Muscle layer of duodenum (tissue), 2 donors: ENCODE results near the gene CA6.
"Not testable (repeated sequence)": the region's sequence is repeated elsewhere in the genome, so short reads cannot be mapped to it uniquely, and the experiment has no call there.

Experiments used
- H3K27ac ChIP-seq: one replicate; pipeline ENCODE4 v1.7.0; 2013; ENCODE audit warnings: mild to moderate bottlenecking, low read length
- H3K27me3 ChIP-seq: one replicate; pipeline ENCODE4 v1.7.0; 2013; ENCODE audit warnings: low read depth, mild to moderate bottlenecking, control low read depth, low read length
- H3K36me3 ChIP-seq, 2 donors: one replicate each; pipeline ENCODE4 v1.7.0; 2013; ENCODE audit warnings: low read length in 2 of 2, control low read depth in 1 of 2, mild to moderate bottlenecking in 1 of 2; ENCODE audit not compliant: insufficient read depth in 2 of 2, control insufficient read depth in 1 of 2
- H3K4me1 ChIP-seq, 2 donors: one replicate each; pipeline ENCODE4 v1.7.0; 2013; ENCODE audit warnings: low read length in 2 of 2, mild to moderate bottlenecking in 2 of 2, control low read depth in 1 of 2, moderate library complexity in 1 of 2; ENCODE audit not compliant: insufficient read depth in 2 of 2, control insufficient read depth in 1 of 2
- H3K4me3 ChIP-seq, 2 donors: one replicate each; pipeline ENCODE4 v1.7.0; 2013; ENCODE audit warnings: low read length in 2 of 2, low read depth in 1 of 2, mild to moderate bottlenecking in 1 of 2
- H3K9me3 ChIP-seq, 2 donors: one replicate each; pipeline ENCODE4 v1.7.0; 2013; ENCODE audit warnings: low read length in 2 of 2, control low read depth in 1 of 2, mild to moderate bottlenecking in 1 of 2; ENCODE audit not compliant: control insufficient read depth in 1 of 2
- donor health status: healthy.

CA6 gene

GRCh38 chr1:8955406-8955805 is 9.7 kb downstream of the CA6 start:
- no peaks in the 10 kb centered on the region for H3K4me1 ChIP-seq
- H3K27ac ChIP-seq = no peak overlapping the region
- H3K4me3 ChIP-seq = no peak overlapping the region
- no peaks in the 10 kb centered on the region for H3K27me3 ChIP-seq
- H3K9me3 ChIP-seq = peaks cover 0 to 2% of the 10 kb centered on the region in 2 donors
- H3K36me3 ChIP-seq = no peaks in the 10 kb centered on the region

- Histone ChIP-seq H3K36me3 (no peaks in the 10 kb centered on the region), H3K9me3 (peaks cover 0 to 2% of the 10 kb centered on the region in 2 donors), H3K27me3 (no peaks in the 10 kb centered on the region), H3K4me3 (no peak overlapping the region), H3K27ac (no peak overlapping the region), H3K4me1 (no peaks in the 10 kb centered on the region)
Measured at GRCh38 chr1:8956461-8957349, 11.0 kb downstream of the CA6 start.

GRCh38 chr1:8962812-8963530 is 17.3 kb downstream of the CA6 start:
- no peak overlapping the region for H3K4me3 ChIP-seq
- peaks cover 0 to 2% of the 10 kb centered on the region in 2 donors for H3K9me3 ChIP-seq
- no peaks in the 10 kb centered on the region for H3K4me1 ChIP-seq
- no peaks in the 10 kb centered on the region for H3K27me3 ChIP-seq
- no peak overlapping the region for H3K27ac ChIP-seq
- H3K36me3 ChIP-seq = no peaks in the 10 kb centered on the region

GRCh38 chr1:8963963-8964362 is 18.3 kb downstream of the CA6 start:
- H3K4me1 ChIP-seq = no peaks in the 10 kb centered on the region
- H3K36me3 ChIP-seq = no peaks in the 10 kb centered on the region
- peaks cover 0 to 2% of the 10 kb centered on the region in 2 donors for H3K9me3 ChIP-seq
- H3K4me3 ChIP-seq = no peak overlapping the region
- no peak overlapping the region for H3K27ac ChIP-seq
- no peaks in the 10 kb centered on the region for H3K27me3 ChIP-seq

- Histone ChIP-seq H3K4me3 (no peak overlapping the region), H3K9me3 (peaks cover 0 to 1% of the 10 kb centered on the region in 2 donors), H3K36me3 (no peaks in the 10 kb centered on the region), H3K27me3 (no peaks in the 10 kb centered on the region), H3K27ac (no peak overlapping the region), H3K4me1 (no peaks in the 10 kb centered on the region)
Measured at GRCh38 chr1:8965121-8965820, 19.6 kb downstream of the CA6 start.

- Histone ChIP-seq H3K27me3 (no peaks in the 10 kb centered on the region), H3K36me3 (no peaks in the 10 kb centered on the region), H3K4me3 (no peak overlapping the region), H3K27ac (no peak overlapping the region), H3K9me3 (no peaks in the 10 kb centered on the region), H3K4me1 (no peaks in the 10 kb centered on the region)
Measured at GRCh38 chr1:8966606-8967005, 20.9 kb downstream of the CA6 start.

GRCh38 chr1:8968902-8969301 is 23.2 kb downstream of the CA6 start:
- H3K9me3 ChIP-seq, H3K4me3 ChIP-seq, H3K27me3 ChIP-seq, H3K27ac ChIP-seq, H3K36me3 ChIP-seq, H3K4me1 ChIP-seq: not testable (repeated sequence)

- H3K9me3 ChIP-seq = no peaks in the 10 kb centered on the region
- no peaks in the 10 kb centered on the region for H3K27me3 ChIP-seq
- H3K27ac ChIP-seq = no peak overlapping the region
- H3K4me1 ChIP-seq = no peaks in the 10 kb centered on the region
- H3K36me3 ChIP-seq = no peaks in the 10 kb centered on the region
- no peak overlapping the region for H3K4me3 ChIP-seq
Measured at GRCh38 chr1:8969937-8970336, 24.3 kb downstream of the CA6 start.

- Histone ChIP-seq H3K9me3 (no peaks in the 10 kb centered on the region), H3K4me1 (no peaks in the 10 kb centered on the region), H3K27ac (no peak overlapping the region), H3K4me3 (no peak overlapping the region), H3K36me3 (no peaks in the 10 kb centered on the region), H3K27me3 (no peaks in the 10 kb centered on the region)
Measured at GRCh38 chr1:8970870-8971337, 25.2 kb downstream of the CA6 start.

GRCh38 chr1:8974551-8974950 is 28.9 kb downstream of the CA6 start:
- Histone ChIP-seq H3K27ac (no peak overlapping the region), H3K27me3 (no peaks in the 10 kb centered on the region), H3K4me3 (no peak overlapping the region), H3K4me1 (no peaks in the 10 kb centered on the region), H3K9me3 (no peaks in the 10 kb centered on the region), H3K36me3 (no peaks in the 10 kb centered on the region)

- no peak overlapping the region for H3K4me3 ChIP-seq
- H3K27ac ChIP-seq = no peak overlapping the region
- no peaks in the 10 kb centered on the region for H3K36me3 ChIP-seq
- H3K27me3 ChIP-seq = no peaks in the 10 kb centered on the region
- no peaks in the 10 kb centered on the region for H3K4me1 ChIP-seq
- peaks cover 0 to 5% of the 10 kb centered on the region in 2 donors for H3K9me3 ChIP-seq
Measured at GRCh38 chr1:8976338-8976737, 30.7 kb downstream of the CA6 start.
